GM18867 (cell line): Measurements from ENCODE around the gene SNX6.
A peak's percentile ranks its signal among the peaks of the same experiment; 100 is the strongest.
"Not testable (repeated sequence)": the region's sequence is repeated elsewhere in the genome, so short reads cannot be mapped to it uniquely, and the experiment has no call there.

Source experiments
- ATAC-seq: cut with Tn5 transposase; IDR thresholded peaks from one replicate; pipeline ENCODE4 v1.9.1; 2021; ENCODE audit warnings: mild to moderate bottlenecking, moderate library complexity; ENCODE audit not compliant: unreplicated experiment

SNX6 gene

GRCh38 chr14:34569750-34570149, 60.2 kb downstream of the SNX6 start:
- no peak for ATAC-seq

- no peak for ATAC-seq
Observed at GRCh38 chr14:34568803-34569202, 61.1 kb downstream of the SNX6 start.

- ATAC-seq: no peak
Observed at GRCh38 chr14:34562776-34563150, 67.2 kb downstream of the SNX6 start.

GRCh38 chr14:34562037-34562775, 67.7 kb downstream of the SNX6 start:
- not testable (repeated sequence) for ATAC-seq

- ATAC-seq: peak; percentile 56
Observed at GRCh38 chr14:34556498-34556829, 73.5 kb downstream of the SNX6 start.

GRCh38 chr14:34555583-34556497, 74.1 kb downstream of the SNX6 start:
- peak; percentile 62 for ATAC-seq

GRCh38 chr14:34554540-34555250, 75.3 kb downstream of the SNX6 start:
- no peak for ATAC-seq

GRCh38 chr14:34549276-34549966, 80.5 kb downstream of the SNX6 start:
- not testable (repeated sequence) for ATAC-seq

- no peak for ATAC-seq
Observed at GRCh38 chr14:34548472-34548981, 81.4 kb downstream of the SNX6 start.

- peak; percentile 39 for ATAC-seq
Observed at GRCh38 chr14:34547136-34547520, 82.8 kb downstream of the SNX6 start.

GRCh38 chr14:34546272-34547135, 83.4 kb downstream of the SNX6 start:
- peak; percentile 64 for ATAC-seq

- ATAC-seq: not testable (repeated sequence)
Observed at GRCh38 chr14:34540181-34541059, 89.5 kb downstream of the SNX6 start.

GRCh38 chr14:34539407-34540180, 90.4 kb downstream of the SNX6 start, which contains the start of gene EAPP:
EAPP (minus strand) TSS chr14:34539701; CDS start chr14:34539628, 73 bp downstream.
- ATAC-seq: peak; percentile 99

GRCh38 chr14:34538871-34539406, 91.0 kb downstream of the SNX6 start:
- no peak for ATAC-seq

GRCh38 chr14:34538096-34538495, 91.9 kb downstream of the SNX6 start:
- ATAC-seq: not testable (repeated sequence)

- no peak for ATAC-seq
Observed at GRCh38 chr14:34537677-34538009, 92.3 kb downstream of the SNX6 start.

- ATAC-seq: no peak
Observed at GRCh38 chr14:34536951-34537676, 92.8 kb downstream of the SNX6 start.
